22Rv1 (cell line): ENCODE measurements around the gene CLK4.

Experiments used
- CTCF ChIP-seq: fragments of 450-650 bp; IDR thresholded peaks from 2 replicates; pipeline ENCODE4 v1.5.1; 2017; ENCODE audit warnings: mild to moderate bottlenecking
- ZFX ChIP-seq: fragments of 450-650 bp; IDR thresholded peaks from 2 replicates; pipeline ENCODE4 v1.6.1; 2017; ENCODE audit warnings: antibody characterized with exemption, borderline replicate concordance

- TF ChIP-seq CTCF (no peak), ZFX (no peak)
Observed at GRCh38 chr5:178637356-178638074, 10.7 kb upstream of the CLK4 start.
